Measurements from ENCODE around the gene BCR.

Gene BCR

GRCh38 chr22:23150762-23151161, 29.5 kb upstream of the BCR start:
- DNase-seq (ENCODE audit: low read depth, low spot score): no peak

DNA sequence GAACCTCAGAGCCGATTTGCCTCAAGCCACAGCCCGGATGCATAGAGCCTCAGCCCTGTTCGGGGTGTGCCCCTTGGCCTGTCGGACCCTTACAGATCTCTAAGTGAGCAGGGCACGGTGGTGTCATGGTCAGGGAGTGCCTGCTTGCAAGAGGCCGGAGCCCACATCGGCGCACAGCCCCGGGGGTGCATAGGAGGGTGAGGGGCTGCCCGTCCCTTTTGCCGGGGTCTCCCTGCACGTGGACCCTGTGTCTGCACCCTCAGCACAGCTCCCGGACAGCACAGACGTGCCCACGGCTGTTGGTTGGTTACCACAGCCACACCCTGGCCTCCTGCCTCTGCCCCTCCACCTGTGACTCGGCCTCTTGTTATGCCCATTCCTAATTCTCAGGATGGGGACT, 28.5 kb upstream of the BCR start:
- no peak for DNase-seq (ENCODE audit: low read depth, low spot score)

DNA sequence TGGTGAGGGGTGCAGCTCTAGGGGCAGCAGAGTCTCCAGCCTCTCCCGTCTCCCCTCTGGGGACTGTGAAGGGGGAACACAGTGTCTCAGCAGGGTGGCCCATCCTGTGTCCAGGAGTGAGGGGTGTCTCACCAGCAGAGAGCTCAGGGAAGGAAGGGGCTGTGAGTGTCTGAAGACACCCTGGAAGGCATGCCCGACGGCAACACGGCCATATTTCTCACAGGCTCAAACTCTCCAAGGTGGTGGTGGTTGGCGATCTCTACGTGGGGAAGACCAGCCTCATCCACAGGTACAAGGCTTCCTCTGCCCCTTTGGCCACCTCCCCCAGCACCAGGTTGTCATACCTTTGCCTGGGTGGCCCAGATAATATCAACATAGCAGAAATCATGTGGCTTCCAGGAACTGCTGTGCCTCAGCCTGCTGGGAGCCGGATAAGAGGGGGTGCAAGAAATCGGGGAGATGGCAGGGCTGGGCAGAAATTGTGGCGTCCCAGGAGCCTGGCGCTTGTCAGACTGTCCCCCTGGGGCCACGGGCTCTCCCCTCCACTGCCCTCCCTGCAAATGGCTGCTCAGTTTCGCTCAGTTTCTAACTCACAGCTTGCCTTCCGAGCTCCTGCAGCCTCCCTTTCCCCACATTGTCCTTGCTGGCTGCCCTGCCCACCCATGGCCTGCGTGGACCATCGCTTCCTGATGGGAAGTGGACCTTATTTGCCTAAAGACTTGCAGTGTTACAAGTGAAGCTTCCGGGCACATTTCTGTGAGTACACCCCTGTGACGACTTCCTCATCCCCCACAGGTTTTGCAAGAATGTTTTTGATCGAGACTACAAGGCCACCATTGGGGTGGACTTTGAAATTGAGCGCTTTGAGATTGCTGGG, 27.8 kb upstream of the BCR start:
- DNase-seq (ENCODE audit: low read depth, low spot score): no peak

- DNase-seq (ENCODE audit: low read depth, low spot score): no peak
These were observed 26.3 kb upstream of the BCR start for GRCh38 chr22:23153994-23154393.

- DNase-seq (ENCODE audit: low read depth, low spot score): no peak
These were observed 25.8 kb upstream of the BCR start for GRCh38 chr22:23154461-23154860.

DNA sequence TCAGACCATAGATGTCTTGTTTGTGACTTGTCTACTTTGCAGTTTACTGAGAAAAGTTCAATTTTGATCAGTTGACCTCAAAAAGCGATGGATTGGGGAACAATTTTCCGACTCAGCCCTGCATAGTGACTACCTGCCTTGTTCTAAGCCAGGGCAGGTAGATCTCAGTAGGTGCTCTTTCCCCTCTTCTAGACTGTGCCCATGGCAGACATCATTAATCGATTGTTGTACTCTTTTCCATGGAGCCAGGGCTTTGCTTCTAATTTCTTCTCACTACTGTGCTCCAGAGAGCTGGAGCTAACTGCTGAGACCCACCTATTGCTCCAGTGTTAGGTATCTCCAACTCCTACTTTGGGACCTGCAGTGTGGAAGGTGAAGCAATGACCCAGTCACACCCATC, 25.2 kb upstream of the BCR start:
- DNase-seq (ENCODE audit: low read depth, low spot score): no peak

DNA sequence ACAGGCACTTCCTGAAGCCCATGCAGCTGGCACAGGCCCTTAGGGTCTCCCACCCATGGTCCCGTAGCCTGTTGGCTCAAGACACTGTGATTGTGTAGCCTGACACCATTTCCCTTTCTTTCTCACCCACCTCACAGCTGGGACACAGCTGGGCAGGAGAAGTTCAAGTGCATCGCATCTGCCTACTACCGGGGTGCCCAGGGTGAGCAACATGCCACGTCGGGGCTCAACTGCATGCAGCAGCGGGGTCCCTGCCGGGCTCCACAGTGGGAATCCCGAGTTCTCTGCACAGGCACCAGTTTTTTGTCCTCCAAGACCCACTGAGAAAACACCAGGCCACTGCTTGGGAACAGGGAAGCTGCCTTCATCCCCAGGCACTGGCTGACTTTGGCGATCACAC, 24.5 kb upstream of the BCR start:
- no peak for DNase-seq (ENCODE audit: low read depth, low spot score)

- no peak for DNase-seq (ENCODE audit: low read depth, low spot score)
These were observed 24.0 kb upstream of the BCR start for GRCh38 chr22:23156286-23156685.

DNA sequence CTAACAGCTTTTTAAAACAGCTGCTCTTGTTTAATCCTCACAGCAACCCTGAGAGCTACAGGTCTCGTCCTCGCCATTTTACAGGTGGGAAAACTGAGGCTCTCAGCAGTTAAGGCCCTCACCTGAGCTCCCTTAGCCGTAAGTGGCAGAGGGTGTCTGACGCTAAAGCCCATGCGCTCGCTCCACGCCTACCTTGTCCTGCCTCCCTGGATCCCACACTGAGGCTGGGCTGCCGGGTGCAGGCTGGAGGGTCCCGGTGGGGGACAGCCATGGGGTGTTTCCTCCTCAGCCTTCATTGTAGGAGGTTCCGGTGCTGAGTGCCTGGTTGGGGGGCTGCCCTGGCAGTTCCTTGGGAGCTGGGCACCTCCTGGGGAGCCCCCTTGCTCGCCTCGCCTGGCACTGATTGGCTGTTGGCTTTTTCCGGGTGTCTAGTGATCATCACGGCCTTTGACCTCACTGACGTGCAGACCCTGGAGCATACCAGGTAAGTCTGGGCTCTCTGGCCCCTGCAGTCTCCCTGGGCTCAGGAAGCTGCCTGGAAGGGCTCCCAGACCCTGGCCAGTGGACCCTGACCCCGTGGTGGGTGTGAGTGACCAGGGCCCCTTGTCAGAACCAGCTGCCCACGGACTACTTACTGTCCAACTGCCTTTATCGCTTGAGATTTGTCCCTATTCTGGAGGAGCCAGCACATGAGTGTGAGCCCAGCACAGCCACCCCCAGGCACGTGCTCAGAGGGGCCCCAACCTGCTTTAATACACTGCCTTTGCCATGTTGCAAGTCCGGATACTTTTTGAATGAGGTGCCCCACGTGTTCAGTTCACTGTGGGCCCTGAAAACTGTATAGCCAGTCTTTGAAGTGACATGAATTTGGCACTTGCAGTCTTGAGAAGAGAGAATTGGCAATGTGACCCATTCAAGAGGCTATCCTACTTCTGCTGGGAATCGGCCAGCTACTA, 22.5 kb upstream of the BCR start:
- no peak for DNase-seq (ENCODE audit: low read depth, low spot score)

GRCh38 chr22:23158516-23159290, 21.6 kb upstream of the BCR start:
- DNase-seq (ENCODE audit: low read depth, low spot score): no peak

- DNase-seq (ENCODE audit: low read depth, low spot score): no peak
These were observed 21.0 kb upstream of the BCR start for GRCh38 chr22:23159291-23159630.

DNA sequence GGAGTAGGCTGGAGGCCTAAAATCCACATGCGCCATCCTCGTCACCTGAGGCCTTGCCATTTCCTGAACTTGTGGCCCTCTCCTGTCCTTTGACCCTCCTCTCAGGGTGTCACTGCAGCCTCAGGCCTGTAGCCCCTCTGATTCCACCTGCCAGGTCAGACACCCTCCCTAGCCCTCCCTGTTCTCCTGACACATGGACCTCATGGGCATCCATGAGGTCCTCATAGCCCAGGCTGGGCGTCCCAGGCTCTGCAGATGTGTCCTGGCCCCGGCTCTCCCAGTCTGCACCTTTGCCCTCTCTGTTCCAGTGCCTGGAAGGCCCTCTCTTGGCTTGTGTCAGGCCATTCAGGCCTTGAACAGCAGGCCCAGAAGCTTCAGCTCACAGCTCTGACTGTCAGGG, 19.3 kb upstream of the BCR start:
- no peak for DNase-seq (ENCODE audit: low read depth, low spot score)

- DNase-seq (ENCODE audit: low read depth, low spot score): no peak
These were observed 18.7 kb upstream of the BCR start for GRCh38 chr22:23161574-23161973.

- DNase-seq (ENCODE audit: low read depth, low spot score): no peak
These were observed 16.6 kb upstream of the BCR start for GRCh38 chr22:23163665-23164064.

DNA sequence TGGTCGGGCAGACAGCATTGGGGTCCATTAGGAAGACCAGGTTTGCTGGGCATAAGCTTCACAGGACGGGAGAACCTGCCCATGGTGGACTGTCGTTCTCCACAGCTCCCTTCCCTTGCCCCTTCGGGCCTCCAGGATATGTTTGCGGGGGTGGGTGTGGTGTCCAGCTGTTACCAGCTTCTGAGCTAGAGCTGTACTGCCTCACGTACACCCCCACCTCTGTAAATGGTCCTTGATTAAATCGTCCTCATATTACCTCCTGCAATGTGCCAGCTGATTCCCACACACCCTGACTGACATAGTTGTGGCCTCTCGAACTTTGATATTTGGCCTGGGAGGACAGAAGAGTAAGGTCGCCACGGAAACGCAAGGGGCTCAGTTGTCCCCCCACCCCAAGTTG, 16.2 kb upstream of the BCR start:
- DNase-seq (ENCODE audit: low read depth, low spot score): no peak

- no peak for DNase-seq (ENCODE audit: low read depth, low spot score)
These were observed 14.1 kb upstream of the BCR start for GRCh38 chr22:23166042-23166831.

- no peak for DNase-seq (ENCODE audit: low read depth, low spot score)
These were observed 13.3 kb upstream of the BCR start for GRCh38 chr22:23166841-23167616.

DNA sequence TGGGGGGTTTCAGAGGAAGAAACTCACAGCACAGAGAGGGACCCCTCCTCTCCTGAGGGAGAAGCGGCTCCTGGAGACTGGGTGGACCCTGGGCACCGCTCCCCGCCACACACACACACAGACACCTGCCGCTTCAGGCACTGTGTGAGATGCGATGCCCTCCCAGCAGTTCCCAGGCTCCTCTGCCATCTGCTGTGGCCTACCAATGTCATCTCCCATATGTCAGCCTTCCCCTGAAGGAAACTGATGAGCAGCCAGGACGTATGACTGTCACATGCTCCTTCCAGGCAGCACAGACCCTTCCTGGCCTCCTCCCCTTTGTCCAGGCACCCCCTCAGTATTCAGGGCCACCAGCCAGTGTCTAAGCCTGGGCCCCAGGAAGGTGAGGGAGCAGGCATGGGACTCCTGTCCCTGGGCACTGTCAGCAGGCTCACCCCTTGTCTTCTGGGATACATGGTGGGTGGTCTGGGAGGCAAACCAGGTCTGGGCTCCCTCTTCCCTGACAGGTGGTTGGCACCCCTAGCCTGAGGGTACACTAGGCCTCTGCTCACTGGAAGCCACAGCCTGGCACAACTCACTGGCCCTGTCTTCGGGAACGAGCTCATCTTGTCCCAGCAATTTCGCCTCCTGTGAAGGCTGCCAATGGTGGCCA, 11.8 kb upstream of the BCR start:
- no peak for DNase-seq (ENCODE audit: low read depth, low spot score)

- no peak for DNase-seq (ENCODE audit: low read depth, low spot score)
These were observed 11.3 kb upstream of the BCR start for GRCh38 chr22:23169043-23169406.
